ENCODE data around the gene ECM1.

The ECM1 gene

DNA sequence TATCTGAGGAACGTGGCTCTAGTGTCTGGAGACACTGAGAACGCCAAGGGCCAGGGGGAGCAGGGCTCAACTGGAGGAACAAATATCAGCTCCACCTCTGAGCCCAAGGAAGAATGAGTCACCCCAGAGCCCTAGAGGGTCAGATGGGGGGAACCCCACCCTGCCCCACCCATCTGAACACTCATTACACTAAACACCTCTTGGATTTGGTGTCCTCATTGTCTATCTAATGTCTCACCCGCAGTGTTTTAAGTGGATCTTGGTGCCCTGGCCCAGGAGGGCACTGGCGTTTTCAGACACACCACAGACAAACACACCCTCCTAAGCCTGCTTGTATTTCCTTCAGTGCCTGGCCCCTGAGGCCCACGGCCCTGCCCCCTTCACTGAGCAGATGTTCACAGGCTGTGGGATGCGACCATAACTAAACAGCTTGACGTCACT lies 5.5 kb downstream of the ECM1 start:
- DNase-seq, result no peak

DNA sequence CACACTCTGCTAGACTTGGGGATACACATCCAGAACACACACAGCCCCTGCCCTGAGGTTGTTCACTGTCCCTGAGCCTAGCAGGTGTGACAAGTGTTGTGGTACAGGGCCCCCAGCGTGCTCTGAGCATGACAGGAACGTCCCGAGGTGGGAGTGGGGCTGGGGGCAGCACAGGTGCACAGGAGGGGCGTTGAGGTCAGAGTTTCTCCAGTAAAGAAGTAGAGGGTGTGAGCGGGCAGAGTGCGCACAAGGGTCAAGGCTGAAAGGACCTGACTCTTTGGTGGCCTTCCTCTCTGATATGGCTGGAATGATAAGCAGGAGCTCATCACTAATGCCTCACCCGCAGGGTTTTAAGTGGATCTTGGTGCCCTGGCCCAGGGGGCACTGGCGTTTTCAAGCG lies 6.4 kb downstream of the ECM1 start:
- DNase-seq, result no peak

GRCh38 chr1:150514913-150515327 lies 7.0 kb downstream of the ECM1 start:
- DNase-seq, result no peak

- peak; percentile 97 for DNase-seq
Measured at GRCh38 chr1:150515328-150516049, 7.6 kb downstream of the ECM1 start, which contains the start of gene FALEC. TSS of gene FALEC (plus strand) at chr1:150515752.

DNA sequence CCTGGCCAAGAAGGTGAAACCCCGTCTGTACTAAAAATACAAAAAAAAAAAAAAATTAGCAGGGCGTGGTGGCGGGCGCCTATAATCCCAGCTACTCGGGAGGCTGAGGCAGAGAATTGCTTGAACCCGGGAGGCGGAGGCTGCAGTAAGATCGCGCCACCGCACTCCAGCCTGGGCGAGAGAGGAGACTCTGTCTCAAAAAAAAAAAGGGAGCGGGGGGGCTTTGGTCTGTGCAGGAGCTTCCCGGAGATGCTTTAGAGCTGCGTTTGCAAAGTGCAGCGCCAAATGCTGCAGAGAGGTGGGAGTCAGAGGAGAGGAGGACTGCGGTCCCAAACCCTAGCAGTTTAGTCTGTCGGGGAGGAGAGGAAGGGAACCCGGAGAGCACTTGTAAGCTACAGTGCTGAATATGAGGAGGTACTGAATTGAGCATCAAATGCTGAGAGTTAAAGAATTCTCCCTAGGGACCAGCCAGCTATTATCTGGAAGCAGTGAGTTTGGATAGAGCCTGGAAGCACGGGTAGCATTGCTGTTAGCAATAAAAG lies 8.2 kb downstream of the ECM1 start:
- DNase-seq, result peak; percentile 24

GRCh38 chr1:150516616-150517015 lies 8.7 kb downstream of the ECM1 start:
- no peak for DNase-seq

DNA sequence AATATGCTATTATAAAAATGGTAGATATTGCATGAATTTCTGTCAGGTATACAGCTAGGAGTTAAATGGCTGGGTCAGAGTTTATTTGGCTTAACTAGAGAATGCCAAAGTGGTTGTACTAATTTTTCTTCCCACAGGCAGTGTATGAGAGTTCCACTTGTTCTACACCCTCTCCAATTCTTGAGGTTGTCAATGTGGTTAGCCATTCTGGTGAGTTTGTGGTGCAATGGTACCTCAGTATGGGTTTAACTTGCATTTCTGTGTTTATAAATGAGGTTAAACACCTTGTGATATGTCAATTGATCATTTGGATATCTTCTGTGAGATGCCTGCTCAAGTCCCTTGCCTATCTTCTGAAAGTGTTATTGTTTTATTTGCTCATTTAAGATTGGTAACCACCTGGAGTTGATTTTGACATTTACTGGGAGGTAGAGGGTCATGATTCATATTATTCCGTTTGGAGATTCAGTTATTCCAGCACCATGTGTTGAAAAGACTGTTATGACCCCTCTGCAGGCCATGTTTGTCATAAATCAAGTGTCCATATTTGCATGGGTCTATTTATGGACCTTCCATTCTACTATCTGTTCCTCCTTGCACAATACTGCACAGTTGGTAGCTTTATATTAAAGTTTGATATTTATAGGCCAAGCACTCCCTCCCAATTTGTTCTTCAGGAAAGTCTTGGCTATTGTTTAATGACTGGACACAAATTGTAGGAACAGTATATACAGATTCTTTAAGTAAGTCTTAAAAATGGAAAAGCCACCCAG lies 13.5 kb downstream of the ECM1 start:
- no peak for DNase-seq

GRCh38 chr1:150525348-150525747 lies 17.4 kb downstream of the ECM1 start:
- no peak for DNase-seq

- no peak for DNase-seq
Measured at GRCh38 chr1:150528196-150528595, 20.3 kb downstream of the ECM1 start.

- DNase-seq, result no peak
Measured at GRCh38 chr1:150529017-150529416, 21.1 kb downstream of the ECM1 start.

DNA sequence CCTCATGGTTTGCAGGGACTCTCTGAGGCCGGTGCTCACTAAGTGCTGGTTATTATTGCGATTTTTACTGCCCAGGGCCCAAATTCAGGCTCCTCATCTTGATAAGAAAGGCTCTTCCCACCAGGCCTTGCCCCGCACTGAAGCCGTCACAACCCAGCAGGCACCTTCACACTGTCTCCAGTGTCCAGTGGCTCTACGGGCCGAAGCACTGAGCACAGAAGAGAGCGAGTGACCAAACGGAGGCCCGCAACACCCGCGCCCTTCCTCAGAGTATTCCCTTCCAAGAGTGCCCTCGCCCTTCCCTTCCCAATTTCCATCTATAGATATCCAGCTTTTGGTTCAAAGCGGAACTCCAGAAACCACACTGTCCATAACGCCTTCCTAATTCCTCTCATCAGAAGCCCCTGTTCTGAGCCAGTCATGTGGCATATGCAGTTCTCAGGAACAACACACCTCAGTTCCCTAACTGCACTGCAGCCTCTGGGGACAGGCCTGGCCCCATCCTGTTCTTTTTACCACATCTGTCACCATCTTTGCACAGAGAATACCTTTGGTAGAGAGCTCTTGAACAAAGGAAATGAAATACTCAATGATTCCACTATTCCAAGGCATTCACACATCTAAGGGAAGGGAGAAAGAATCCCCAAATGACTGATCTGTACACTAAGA lies 22.7 kb downstream of the ECM1 start:
- no peak for DNase-seq

- DNase-seq, result no peak
Measured at GRCh38 chr1:150532860-150533259, 25.0 kb downstream of the ECM1 start.

- no peak for DNase-seq
Measured at GRCh38 chr1:150534002-150534401, 26.1 kb downstream of the ECM1 start.

GRCh38 chr1:150535511-150536287 lies 27.8 kb downstream of the ECM1 start:
- no peak for DNase-seq

DNA sequence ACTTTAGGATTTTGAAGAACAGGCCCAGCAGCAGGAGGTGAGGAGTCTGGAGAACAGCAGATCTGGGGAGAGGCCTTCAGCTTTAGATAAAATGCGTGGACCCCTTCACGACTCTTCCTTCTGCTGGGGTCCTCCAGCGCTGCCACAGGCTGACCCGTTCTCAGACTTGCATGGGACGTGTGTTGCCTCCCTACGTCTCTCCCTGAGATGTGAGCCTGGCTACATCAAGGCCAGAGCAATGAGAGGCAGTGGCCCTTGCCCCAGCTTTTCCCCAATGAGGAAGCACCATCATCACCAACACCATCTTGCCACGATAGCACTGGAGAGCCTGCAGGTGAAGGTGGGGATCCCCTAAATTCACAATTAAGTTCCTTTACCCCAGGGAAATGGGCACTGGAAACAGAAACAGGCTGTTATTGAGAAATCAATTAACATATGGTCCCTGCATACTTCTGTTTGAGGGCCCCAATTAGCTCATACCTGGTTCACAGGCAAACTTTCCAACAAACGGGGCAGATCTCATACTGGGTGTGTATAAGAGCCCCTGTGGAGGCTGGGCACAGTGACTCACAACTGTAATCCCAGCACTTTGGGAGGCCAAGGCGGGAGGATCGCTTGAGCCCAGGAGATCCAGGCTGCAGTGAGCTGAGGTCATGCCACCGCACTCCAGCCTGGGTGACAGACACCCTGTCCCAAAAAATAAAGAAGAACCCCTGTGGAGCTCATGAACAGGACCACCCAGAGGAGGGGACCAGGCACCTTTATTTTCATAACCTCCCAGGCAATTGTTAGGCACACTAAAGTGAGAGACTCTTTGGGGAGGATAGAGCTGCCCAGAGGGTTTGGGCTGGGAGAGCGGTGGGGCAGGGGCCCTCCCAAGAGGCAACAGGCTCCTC lies 29.2 kb downstream of the ECM1 start:
- no peak for DNase-seq

DNA sequence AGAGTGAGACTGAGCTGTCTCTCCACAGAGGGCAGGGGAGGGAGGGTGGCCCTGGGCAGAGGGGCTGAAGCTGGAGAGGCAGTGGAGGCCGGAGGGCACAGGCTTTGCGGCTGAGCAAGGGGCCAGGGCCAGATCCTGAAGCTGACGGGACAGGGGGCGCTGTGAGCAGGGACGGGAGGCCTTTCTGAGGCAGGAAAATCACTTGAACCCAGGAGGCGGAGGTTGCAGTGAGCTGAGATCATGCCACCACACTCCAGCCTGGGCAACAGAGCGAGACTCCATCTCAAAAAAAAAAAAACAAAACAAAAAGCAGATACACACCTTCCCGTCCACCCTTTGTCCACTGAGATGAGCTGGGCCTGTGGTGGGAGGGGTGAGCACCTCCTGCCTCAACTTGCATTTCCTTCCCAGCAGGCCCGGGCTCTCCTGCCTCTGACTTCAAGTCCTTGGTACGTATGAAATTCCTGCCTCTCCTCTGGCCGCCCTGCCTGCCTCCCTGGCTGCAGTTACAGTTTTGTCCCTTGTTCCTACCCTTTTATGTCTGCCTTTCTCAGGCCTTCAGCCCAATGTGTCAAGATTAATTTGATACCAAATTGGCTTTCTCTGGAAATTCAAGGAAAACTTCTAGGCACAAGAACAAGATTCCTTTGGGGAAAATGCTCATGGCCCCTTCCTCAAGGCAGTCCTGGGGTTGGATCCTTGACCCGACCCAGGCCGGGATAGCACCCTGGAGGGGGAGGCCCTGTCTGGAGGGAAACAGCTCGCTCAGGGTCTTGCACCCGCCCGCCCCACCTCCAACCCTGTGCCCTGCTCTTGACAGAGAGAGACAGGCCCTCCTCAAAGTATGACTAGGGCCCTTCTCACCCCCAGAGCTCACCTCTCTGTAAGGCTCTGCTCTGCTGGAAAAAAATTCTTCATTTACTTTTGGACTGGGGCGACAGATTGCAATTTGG lies 30.1 kb downstream of the ECM1 start:
- no peak for DNase-seq

DNA sequence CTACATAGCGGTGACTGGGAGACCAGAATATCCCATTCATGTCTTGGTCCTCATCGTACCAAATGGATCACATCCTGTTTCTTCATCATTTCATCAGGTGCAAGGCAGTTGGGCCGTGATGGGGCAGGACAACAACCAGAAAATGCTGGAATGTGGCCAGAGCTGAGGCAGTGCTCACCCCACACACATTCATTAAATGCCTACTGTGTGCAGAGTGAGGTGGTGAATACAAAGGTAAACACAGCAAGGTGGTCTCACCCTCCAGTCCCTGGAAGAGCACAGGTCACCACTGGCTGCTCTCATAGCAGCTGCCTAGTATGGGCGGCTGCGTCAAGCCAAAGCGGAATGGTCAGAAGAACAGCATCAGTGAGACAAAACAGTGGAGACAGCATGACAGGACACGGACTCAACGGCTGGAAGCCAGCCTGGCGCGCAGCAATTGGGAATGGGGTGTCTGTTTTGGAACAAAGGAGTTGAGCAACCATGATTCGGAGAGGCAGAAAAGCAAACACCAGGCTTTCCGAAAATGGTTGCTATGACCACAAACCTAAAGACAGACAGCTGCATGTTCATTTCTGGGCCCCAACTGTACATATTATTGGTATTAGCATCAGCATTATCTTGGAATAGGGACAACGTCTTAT lies 35.7 kb downstream of the ECM1 start:
- DNase-seq, result peak; percentile 90

DNA sequence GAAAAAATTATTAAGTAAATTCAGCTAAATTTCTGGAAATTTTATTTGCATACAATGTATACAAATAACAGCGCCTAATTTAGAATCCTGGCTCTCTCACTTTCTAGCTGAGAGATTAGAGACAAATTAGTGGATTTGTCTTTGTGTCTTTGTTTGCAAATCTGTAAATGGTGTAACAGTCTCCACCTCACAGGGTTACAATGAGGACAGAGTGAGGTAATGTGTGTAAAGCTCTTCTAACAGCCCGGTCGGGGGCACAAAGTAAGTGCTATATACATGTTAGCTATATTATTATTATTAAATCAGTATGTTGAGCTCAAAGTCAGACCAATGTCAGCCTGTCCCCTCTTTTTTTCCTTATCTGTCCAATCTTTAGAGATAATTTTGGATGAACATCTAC lies 36.3 kb downstream of the ECM1 start:
- peak; percentile 41 for DNase-seq

GRCh38 chr1:150545486-150546032 lies 37.6 kb downstream of the ECM1 start:
- no peak for DNase-seq

Data from NCI-H1092 (cell line).